HG02763 (cell line): ENCODE data around the gene IL17REL.

ENCODE experiments used
- ATAC-seq: cut with Tn5 transposase; IDR thresholded peaks from one replicate; pipeline ENCODE4 v1.9.1; 2021; ENCODE audit warnings: mild to moderate bottlenecking, moderate library complexity; ENCODE audit not compliant: unreplicated experiment

Gene IL17REL

GRCh38 chr22:49960159-49961004 lies 52.2 kb downstream of the IL17REL start, which contains the start of gene PIM3:
PIM3 (plus strand) TSS chr22:49960772; CDS start chr22:49960948, 176 bp downstream.
- peak; percentile 56 for ATAC-seq

- ATAC-seq: no peak
These were observed 52.8 kb downstream of the IL17REL start for GRCh38 chr22:49959782-49960158.

- no peak for ATAC-seq
These were observed 53.4 kb downstream of the IL17REL start for GRCh38 chr22:49958931-49959781.

- no peak for ATAC-seq
These were observed 54.1 kb downstream of the IL17REL start for GRCh38 chr22:49958366-49958921.

- no peak for ATAC-seq
These were observed 54.7 kb downstream of the IL17REL start for GRCh38 chr22:49957826-49958365.

GRCh38 chr22:49956914-49957825 lies 55.4 kb downstream of the IL17REL start:
- ATAC-seq: no peak

GRCh38 chr22:49956418-49956770 lies 56.2 kb downstream of the IL17REL start:
- no peak for ATAC-seq

GRCh38 chr22:49955581-49956417 lies 56.8 kb downstream of the IL17REL start:
- no peak for ATAC-seq

GRCh38 chr22:49954991-49955580 lies 57.5 kb downstream of the IL17REL start:
- no peak for ATAC-seq

- ATAC-seq: no peak
These were observed 58.2 kb downstream of the IL17REL start for GRCh38 chr22:49954354-49954753.

GRCh38 chr22:49953680-49954344 lies 58.8 kb downstream of the IL17REL start:
- ATAC-seq: no peak

- no peak for ATAC-seq
These were observed 59.4 kb downstream of the IL17REL start for GRCh38 chr22:49953027-49953679.

GRCh38 chr22:49951986-49952896 lies 60.3 kb downstream of the IL17REL start:
- ATAC-seq: no peak

GRCh38 chr22:49951678-49951985 lies 60.9 kb downstream of the IL17REL start:
- ATAC-seq: no peak

GRCh38 chr22:49951000-49951677 lies 61.4 kb downstream of the IL17REL start:
- no peak for ATAC-seq

- no peak for ATAC-seq
These were observed 62.1 kb downstream of the IL17REL start for GRCh38 chr22:49950396-49950994.
